Epithelial cell of esophagus (primary cell): ENCODE data around the gene ELOB.

ENCODE experiments used
- DNase-seq: peaks from one replicate; pipeline ENCODE4 v3.0.0; 2010; ENCODE audit warnings: low read depth
- H3K4me3 ChIP-seq: 2 replicates; pipeline ENCODE4 v1.5.1; 2011; ENCODE audit warnings: mild to moderate bottlenecking, low read length, control low read depth
- TF ChIP-seq, protein P1 (sequence below): IDR thresholded peaks from 2 replicates; pipeline ENCODE4 v1.5.1; 2011; ENCODE audit warnings: low read depth, mild to moderate bottlenecking, low read length, control low read depth, inconsistent platforms; ENCODE audit not compliant: insufficient read depth; ENCODE audit errors: missing control alignments

Gene ELOB

DNA sequence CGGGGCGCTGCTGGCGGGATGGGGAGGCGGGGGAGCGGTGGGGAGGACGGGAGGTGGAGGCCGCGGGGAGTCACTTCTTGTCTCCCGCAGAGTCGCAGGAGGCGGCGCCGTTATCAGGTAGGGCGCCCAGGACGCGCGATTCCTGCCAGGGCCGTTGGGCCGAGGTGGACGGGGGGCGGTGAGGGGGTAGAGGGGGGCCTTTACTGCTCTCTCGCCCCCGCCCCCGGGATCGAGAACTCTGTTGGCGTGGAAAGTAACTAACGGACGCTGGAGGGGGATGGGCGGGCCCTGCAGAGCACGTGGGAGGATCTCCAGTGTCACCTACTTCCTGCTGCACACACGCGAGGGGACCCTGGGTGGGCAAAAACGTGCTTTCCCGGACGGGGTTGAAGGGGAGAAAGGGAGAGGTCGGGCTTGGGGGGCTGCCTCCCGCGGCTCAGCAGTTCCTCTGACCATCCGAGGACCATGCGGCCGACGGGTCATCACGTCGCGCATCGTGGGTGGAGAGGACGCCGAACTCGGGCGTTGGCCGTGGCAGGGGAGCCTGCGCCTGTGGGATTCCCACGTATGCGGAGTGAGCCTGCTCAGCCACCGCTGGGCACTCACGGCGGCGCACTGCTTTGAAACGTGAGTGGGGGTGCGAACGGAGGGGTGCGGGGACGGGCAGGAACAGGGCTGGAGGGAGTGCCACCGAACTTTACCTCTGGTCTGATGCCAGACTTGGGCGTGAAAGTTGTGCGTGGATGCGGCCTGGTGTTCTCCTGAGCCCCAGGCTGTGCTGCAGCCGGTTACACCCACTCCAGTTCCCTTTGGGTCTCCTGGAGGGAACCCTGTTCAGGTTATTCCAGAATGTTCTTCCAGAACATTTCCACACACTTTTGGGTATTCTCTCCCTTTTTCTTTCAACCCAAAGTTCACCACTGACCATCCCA lies 40.5 kb upstream of the ELOB start:
- TF ChIP-seq, protein P1, sequence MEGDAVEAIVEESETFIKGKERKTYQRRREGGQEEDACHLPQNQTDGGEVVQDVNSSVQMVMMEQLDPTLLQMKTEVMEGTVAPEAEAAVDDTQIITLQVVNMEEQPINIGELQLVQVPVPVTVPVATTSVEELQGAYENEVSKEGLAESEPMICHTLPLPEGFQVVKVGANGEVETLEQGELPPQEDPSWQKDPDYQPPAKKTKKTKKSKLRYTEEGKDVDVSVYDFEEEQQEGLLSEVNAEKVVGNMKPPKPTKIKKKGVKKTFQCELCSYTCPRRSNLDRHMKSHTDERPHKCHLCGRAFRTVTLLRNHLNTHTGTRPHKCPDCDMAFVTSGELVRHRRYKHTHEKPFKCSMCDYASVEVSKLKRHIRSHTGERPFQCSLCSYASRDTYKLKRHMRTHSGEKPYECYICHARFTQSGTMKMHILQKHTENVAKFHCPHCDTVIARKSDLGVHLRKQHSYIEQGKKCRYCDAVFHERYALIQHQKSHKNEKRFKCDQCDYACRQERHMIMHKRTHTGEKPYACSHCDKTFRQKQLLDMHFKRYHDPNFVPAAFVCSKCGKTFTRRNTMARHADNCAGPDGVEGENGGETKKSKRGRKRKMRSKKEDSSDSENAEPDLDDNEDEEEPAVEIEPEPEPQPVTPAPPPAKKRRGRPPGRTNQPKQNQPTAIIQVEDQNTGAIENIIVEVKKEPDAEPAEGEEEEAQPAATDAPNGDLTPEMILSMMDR, result no peak
- no peak overlapping the region for H3K4me3 ChIP-seq
- DNase-seq, result no peak

DNA sequence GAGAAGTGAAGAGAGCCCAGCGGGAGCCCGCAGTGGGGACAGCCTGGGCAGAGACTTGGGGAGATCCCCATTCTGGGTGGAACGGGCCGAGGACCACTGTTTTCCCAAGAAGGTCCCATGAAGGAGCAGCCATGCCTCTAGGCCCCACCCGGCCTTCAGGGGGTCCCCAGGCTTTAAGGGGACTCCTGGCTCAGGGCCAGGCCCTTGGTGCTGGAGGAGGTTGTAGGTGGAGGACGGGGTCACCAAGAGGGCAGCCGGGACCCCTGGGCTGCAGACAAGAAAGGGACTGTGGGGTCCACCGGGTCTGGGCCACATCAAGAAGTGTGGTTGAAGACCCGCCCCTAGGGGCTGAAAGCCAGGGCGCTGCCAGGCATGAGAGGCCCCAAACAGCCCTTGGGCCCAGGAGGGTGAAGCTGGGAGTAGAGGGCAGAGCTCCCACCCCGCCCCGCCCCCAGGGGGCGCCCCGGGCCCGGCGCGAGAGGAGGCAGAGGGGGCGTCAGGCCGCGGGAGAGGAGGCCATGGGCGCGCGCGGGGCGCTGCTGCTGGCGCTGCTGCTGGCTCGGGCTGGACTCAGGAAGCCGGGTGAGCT lies 39.8 kb upstream of the ELOB start, which contains the start of gene PRSS21:
Gene PRSS21, plus strand, starts transcription at position 487 of the 589 bp plus-strand sequence. Its CDS starts 32 bp downstream, at position 519.
- no peak within 1 kb of the TSS for H3K4me3 ChIP-seq
- no peak for DNase-seq
- TF ChIP-seq, protein P1, result no peak

DNA sequence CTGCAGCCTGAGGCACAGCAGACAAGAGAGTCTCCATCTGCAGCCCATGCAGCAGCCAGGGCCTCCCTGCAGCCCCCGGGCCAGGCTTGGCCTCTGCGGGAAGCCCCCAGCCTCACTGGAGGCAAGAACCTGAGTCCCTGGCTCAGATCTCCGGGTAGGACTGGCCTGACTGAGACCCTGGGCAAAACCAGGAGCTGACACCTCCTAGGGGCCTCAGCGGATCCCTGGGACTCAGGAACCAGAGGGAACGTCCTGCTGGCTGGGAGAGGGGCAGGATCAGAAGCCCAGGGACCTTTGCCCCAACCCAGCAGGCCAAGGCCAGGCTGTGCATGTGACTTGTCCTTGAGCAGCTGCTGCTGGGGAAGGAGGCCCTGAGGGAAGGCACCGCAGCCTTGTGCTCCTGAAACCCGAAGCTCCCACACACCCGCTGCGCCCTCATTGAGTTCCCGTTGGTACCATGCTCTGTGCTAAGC lies 38.3 kb upstream of the ELOB start:
- no peak for DNase-seq
- H3K4me3 ChIP-seq, result no peak overlapping the region
- TF ChIP-seq, protein P1, result no peak

DNA sequence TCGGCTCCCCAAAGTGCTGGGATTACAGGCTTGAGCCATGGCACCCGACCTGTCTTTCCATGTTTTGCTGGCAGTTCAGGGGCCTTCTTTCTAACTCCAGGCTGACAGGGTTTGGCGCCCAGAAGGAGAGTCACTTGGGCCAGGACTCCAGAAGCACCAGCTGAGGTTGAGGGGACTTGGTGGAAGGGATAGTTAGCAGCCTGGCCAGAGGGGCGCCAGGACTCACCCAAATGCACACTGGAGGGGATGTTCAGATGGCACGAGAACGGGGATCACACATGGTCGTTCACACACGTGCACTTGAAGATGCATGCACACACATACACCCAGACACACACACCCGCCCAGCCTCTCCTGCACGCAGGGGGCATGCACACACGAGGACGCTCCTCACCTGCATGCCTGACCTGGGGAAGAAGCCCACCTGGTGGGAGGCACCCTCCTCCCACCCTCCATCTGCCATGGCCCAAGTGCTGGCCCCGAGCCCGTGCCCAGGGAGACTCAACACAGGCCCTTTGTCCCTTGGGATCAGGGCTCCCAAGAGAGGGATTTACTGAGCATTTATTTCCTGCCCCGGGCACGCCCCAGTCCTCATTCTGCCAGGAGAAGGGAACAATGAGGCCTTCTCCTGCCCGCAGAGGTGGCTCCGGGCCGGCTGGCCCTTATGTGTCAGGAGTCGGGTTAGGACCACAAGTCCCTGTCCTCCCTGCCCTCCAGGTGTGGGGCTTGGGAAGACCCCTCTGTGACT lies 37.6 kb upstream of the ELOB start:
- no peak for DNase-seq
- no peak overlapping the region for H3K4me3 ChIP-seq

DNA sequence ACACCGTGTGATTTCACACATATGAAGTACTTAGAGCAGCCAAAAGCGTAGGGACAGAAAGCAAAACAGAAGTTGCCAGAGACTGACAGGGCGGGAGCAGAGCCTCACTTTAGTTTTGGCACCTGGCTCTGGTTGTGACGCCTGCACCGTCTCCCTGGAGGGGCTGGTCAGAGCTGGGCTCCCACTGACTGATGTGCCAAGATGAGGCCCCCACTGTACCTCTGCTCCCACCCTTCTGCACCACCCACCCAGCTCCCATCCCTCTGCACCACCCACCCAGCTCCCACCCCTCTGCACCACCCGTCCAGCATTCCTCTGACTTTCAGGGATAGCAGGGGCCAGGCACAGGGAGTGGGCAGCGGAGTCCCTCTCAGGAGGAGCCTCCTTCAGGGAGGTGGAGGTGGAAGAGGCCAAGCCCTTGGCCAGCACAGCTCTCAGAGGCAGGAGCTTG lies 36.7 kb upstream of the ELOB start:
- no peak for DNase-seq
- no peak overlapping the region for H3K4me3 ChIP-seq
- TF ChIP-seq, protein P1, result no peak

More for the DNA sequence above, 37.6 kb upstream of the ELOB start:
- TF ChIP-seq, protein P1, result no peak

DNA sequence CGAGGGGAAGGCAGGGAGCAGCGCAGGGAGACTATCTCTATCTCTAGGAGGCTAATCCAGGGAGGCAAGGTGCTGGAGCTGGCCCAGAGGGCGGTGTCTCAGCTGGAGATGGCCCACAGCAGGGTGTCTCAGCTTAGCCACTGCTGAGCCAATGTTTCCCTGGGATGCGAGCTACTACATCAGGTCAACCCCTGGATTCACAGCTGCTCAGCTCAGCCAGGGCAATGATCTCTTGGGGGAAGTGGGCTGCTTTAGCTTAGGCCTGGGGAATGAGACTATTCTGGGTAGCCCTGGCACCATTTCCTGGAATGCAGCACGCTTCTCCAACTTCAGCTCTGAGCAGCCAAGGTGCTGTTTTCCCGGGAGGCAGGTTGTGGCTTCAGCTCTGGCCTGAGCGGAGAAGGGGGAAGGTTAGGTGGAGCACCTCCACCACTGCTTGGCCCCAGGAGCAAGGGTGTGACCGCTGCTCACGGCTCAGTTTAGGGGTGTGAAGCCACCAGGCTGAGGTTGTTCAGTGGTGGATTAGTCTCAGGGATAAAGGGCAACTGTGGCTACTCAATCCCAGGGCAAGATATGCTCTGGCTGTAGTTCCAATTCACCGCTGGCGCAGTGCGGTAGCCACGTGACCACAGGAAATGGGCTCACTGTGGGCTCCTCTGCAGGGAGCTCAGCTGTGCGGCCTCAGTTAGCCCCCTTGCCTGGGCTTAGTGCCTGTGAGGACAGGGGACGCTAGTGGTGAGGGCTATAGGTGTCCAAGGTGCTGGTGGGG lies 34.8 kb upstream of the ELOB start:
- no peak for DNase-seq
- H3K4me3 ChIP-seq, result no peak overlapping the region
- TF ChIP-seq, protein P1, result no peak
